Urothelium cell line (cell line): ENCODE results near the gene LRRC75A.
A peak's percentile ranks its signal among the peaks of the same experiment; 100 is the strongest.

Experiments used
- DNase-seq: peaks from one replicate; pipeline ENCODE4 v3.0.0; 2011; ENCODE audit warnings: low spot score, mixed read lengths
- FAIRE-seq: peaks from 2 replicates; lab custom pipeline; 2011; peaks lifted over from hg19 to GRCh38; lab: Jason Lieb, UNC

LRRC75A gene

DNA sequence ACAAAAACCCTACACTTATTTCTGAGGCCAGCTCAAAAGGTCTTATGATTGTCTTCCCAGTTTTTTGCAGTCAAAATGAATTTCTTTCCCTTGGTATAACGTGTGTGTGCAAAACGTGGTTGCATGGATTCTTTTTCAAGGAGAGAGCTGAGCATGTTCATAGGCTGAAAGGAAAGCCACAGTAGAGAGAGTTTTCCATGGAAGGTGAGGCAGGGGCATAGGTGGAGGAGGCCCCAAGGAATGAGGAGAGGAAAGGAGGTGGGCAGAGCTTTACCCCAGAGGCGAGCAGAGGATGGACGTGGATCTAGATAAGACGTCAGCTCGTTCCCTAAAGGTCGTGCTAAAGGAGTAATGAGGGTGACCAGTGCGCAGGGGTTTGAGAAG lies 53.8 kb downstream of the LRRC75A start:
- no peak for DNase-seq
- FAIRE-seq = no peak

DNA sequence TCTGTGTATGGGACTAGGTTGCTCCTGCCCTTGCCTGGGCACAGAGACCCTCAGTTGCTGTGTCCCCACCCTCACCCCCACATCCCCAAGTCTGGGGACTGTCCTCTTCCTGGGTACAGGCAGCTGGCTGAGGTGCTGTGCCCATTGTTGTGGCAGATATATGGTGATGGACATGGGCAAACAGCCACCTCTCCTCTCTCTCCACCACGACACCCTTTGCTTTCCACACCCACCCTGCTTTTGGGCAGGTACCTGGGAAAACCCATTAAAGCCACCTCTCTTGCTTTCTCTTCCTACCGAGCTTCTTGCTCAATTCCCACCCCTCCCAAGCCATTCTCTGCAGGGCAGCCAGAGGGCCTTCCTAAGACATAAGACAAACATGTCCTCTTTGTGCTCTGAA lies 54.9 kb downstream of the LRRC75A start:
- FAIRE-seq = no peak
- no peak for DNase-seq

- no peak for DNase-seq
- no peak for FAIRE-seq
Observed at GRCh38 chr17:16435925-16436886, 55.8 kb downstream of the LRRC75A start.

GRCh38 chr17:16434662-16435061 lies 57.3 kb downstream of the LRRC75A start:
- FAIRE-seq (no peak), DNase-seq (no peak)

DNA sequence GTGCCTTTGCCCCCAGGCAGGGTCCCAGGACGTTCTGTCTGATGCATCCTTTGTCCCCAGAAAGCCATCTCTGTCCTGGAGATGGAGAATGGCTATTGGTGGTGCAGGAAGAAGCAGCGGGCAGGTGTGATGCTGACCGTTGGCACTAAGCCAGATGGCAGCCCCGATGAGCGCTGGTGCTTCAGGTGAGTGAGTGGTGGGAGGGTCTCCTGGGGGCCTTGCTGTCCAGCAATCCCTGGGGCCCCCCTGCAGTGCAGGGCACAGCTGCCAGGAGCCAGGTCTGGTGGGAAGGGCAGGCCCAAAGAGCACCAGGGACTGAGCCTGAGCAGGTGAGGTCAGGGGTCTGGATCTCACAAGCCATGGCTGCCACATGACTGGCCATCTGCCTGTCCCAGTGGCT lies 58.5 kb downstream of the LRRC75A start:
- FAIRE-seq (no peak), DNase-seq (no peak)

DNA sequence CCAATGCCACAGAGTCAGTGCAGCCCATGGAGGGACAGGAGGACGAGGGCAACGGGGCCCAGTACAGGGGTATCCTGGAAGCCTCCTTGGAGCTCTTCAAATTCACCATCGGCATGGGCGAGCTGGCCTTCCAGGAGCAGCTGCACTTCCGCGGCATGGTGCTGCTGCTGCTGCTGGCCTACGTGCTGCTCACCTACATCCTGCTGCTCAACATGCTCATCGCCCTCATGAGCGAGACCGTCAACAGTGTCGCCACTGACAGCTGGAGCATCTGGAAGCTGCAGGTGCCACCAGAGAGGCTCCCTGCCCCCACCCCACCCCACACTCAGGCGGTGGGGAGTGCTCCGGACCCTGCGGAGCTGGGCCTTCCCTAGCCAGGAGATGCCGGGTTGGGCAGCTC lies 60.0 kb downstream of the LRRC75A start:
- DNase-seq (no peak), FAIRE-seq (no peak)

GRCh38 chr17:16430650-16431049 lies 61.3 kb downstream of the LRRC75A start:
- FAIRE-seq (no peak), DNase-seq (no peak)

DNA sequence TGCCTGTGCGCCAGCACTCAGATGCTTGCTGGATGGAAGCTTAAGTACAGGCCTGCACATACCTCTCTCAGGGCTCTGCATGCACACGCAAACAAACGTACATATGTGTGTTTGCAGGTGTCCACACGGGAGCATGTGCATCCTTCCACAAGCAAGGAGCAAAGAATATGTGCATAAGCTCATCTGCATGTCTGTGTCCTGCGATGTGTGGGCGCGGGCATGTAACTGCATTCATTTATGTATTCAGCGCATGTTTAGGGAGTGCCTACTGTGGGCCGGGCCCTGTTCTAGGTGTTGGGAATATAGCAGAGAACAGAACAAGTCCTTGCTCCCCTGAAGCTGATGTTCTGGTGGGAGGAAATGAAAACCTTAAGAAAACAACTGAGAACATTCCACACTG lies 62.9 kb downstream of the LRRC75A start:
- FAIRE-seq (no peak), DNase-seq (no peak)

DNA sequence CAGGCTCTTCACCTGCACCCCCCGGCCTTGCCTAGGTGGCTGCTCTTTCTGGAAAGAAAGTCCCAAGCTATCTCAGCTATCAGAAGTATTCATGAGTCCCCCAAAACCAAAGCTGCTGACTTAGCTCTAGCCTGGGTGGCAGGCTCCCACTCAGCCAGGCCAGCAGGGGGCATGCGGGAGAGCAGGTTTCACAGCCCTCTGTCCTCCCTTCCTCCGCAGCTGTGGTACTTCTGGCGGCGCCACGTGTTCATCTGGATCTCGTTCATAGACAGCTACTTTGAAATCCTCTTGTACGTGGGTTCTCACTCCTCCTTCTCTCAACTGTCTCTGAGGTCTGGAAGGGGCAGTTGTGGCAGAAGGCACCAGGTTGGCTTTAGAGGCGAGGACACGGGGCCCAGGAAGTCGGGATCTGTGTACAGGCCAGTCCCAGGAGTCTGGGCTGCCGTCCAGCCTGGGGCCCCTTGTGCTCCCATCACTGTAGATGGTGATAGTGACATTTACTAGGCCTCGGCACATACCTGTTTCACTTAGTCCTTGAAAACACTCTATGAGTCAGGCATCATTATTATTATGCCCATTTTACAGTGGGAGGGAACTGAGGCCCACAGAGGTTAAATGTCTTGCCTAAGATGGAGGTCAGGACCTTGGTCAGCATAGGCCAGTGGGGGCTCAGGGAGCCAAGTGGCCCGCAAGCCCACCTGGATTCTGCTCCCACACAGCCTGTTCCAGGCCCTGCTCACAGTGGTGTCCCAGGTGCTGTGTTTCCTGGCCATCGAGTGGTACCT lies 63.7 kb downstream of the LRRC75A start:
- no peak for FAIRE-seq
- DNase-seq = peak; percentile 60

- DNase-seq = no peak
- FAIRE-seq = no peak
Observed at GRCh38 chr17:16427020-16427419, 65.0 kb downstream of the LRRC75A start.

DNA sequence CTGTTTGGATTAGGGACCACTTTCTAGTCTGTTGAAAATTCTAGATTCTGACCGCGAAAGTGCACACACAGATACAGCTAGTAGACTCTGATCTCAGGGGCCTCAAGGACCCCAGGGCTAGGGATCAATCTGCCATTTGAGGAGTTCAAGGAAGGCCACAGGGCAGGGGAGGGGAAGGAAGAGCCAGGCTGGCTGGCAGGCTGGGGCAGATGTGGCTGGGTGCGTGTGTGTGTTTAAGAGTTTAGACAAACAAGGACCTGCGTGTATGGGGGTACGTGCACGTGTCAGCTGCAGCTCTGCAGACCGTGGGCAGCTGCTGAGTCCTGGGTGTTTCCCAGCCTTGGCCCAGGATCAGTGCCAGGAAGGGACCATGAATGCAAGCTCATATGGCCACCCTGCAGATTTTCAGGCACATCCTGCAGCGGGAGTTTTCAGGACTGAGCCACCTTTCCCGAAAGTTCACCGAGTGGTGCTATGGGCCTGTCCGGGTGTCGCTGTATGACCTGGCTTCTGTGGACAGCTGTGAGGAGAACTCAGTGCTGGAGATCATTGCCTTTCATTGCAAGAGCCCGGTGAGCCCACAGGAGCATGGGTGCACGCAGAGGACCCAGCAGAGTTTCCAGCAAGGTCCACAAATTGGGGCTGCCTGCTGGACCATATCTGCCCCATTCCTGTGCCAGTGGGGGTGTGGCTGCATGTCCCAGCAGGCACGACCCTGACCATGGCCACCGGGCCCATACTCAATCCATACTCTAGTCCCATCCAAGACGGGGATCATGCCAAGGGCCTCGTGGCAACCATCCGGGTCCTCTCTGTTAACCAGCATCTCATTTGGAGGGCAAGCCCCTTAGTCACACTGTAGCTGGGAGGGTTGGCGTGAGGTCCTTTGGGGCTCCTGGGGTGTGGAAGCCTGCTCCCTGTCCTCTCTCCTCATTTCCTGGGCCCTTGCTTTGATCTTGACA lies 66.0 kb downstream of the LRRC75A start:
- DNase-seq = no peak
- FAIRE-seq = no peak

- FAIRE-seq (no peak), DNase-seq (no peak)
Observed at GRCh38 chr17:16425202-16425601, 66.8 kb downstream of the LRRC75A start.

DNA sequence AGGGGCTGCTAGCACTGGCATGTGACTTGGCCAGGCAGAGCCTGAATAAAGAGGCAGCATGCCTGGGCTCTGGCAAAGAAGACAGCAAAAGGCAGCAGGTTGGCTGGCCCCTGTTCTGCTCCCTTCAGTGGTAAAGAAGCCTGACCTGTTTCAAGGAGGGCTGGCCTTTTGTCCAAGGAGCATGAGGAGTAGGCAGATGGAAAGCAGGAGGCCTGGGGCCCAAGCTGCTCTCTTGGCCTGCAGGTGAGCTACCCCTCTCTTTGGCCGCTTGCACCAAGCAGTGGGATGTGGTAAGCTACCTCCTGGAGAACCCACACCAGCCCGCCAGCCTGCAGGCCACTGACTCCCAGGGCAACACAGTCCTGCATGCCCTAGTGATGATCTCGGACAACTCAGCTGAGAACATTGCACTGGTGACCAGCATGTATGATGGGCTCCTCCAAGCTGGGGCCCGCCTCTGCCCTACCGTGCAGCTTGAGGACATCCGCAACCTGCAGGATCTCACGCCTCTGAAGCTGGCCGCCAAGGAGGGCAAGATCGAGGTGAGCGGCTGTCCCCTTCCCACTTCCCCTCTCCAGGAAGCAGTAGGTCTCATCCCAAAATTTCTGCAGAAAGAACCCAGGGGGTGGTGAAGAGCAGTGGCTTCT lies 68.6 kb downstream of the LRRC75A start:
- FAIRE-seq (no peak), DNase-seq (no peak)

DNA sequence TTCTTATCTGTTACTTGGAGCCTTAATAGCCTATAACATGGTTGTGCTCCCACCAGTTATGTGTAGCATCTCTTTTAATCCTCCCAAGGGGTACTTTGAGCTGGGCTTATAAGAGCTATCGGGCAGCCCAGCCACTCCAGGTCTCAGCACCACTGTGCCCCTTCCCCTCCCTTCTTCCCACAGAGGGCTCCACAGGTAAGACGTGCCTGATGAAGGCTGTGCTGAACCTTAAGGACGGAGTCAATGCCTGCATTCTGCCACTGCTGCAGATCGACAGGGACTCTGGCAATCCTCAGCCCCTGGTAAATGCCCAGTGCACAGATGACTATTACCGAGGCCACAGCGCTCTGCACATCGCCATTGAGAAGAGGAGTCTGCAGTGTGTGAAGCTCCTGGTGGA lies 69.6 kb downstream of the LRRC75A start:
- FAIRE-seq (no peak), DNase-seq (no peak)

- FAIRE-seq (no peak), DNase-seq (peak; percentile 56)
Observed at GRCh38 chr17:16419929-16420271, 72.1 kb downstream of the LRRC75A start.

DNA sequence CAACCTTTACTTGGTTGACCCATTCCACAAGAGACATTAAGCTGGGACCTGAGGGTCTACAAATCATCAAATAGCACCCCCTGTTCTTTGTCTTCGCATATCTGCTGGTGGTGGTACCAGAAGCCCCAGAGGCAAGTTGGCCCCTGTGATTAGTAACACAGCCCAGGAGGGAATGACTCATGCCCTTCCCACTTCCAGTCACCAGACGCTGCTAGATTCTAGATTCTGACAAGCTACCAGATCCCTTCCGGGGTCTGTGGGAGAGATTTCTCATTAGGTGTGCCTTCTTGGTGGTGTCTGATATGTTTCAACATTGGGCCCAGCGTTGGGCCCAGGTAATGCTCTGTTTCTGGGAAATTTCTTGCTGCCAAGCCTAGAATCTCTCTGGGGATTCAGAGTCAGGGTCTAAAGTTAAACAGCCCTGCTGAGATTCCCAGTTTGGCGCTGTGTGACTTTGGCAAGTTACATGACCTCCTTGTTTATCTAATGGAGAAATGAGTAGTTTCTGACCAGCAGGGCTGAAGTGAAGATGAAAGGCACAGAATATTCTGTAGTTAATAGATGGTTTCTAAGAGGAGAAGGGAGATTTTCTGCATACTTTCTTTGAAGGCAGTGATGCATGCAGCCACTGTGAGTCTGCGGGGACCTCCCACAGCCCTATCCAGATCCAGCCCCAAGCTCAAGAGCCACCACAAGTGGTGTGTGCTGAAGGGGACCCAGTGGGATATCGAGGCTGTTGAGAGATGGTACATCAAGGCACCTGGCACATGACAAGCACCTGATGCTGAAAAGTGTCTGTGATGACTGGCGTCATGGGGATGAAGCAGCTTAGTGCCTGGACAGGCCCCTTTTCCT lies 72.7 kb downstream of the LRRC75A start:
- FAIRE-seq (no peak), DNase-seq (peak; percentile 79)

- DNase-seq (no peak), FAIRE-seq (no peak)
Observed at GRCh38 chr17:16418685-16419068, 73.3 kb downstream of the LRRC75A start.

DNA sequence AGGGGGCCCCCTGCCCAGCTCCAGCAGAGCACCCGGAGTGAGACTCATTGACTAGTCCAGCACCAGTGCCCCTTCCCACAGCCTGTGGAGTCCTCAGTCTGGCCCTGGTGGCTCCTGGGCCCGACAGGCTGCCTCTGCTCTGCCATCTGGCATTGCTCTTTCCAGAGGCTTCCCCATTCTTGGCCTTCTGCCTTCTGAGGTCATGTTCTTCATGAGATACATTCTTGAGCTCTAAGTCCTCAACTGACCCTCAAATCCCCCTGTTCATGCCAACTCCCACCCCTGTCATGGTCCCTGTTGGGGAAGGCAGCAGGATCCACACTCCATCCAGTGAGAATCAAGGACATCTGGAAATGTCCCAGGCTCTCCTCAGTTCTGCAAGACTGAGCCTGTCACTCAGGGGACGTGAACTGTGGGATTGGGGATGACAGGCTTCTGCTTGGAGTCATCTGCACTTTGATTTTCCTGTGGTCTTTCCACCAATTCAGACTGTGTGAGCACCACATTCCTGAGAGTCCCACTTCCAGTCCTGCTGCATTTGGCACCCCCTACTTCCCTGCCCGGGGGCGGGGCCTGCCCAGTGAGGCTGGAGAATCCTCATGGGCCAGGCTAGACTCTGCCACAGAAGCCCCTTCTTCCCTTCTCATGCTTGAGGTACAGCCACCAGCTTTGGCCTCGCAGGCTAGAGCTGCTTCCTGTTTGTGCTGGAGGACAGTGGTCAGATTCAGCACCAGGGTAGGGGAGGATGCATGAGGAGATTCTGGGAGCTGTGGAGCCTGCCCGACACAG lies 73.9 kb downstream of the LRRC75A start:
- DNase-seq = no peak
- FAIRE-seq = no peak

DNA sequence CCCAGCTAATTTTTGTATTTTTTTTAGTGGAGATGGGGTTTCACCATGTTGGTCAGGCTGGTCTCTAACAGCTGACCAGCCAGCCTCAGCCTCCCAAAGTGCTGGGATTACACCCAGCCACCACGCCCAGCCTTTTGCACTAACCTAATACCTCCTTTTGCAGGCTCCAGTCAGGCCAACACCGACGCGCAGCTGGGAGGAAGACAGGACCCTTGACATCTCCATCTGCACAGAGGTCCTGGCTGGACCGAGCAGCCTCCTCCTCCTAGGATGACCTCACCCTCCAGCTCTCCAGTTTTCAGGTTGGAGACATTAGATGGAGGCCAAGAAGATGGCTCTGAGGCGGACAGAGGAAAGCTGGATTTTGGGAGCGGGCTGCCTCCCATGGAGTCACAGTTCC lies 74.6 kb downstream of the LRRC75A start:
- DNase-seq = no peak
- FAIRE-seq = no peak
